ENCODE data around the gene TET3.

TET3 gene

GRCh38 chr2:74007121-74007520, 22.4 kb downstream of the TET3 start:
- no peak for DNase-seq

GRCh38 chr2:74007711-74008110, 23.0 kb downstream of the TET3 start:
- DNase-seq, result no peak

GRCh38 chr2:74008761-74009395, 24.2 kb downstream of the TET3 start:
- DNase-seq, result no peak

- DNase-seq, result no peak
Observed at GRCh38 chr2:74009577-74009976, 24.9 kb downstream of the TET3 start.

- peak; percentile 73 for DNase-seq
Observed at GRCh38 chr2:74010087-74010541, 25.4 kb downstream of the TET3 start.

- DNase-seq, result no peak
Observed at GRCh38 chr2:74011246-74011645, 26.5 kb downstream of the TET3 start.

GRCh38 chr2:74014813-74015212, 30.1 kb downstream of the TET3 start:
- no peak for DNase-seq

- no peak for DNase-seq
Observed at GRCh38 chr2:74017223-74017622, 32.5 kb downstream of the TET3 start.

GRCh38 chr2:74019516-74019915, 34.8 kb downstream of the TET3 start:
- no peak for DNase-seq

- DNase-seq, result no peak
Observed at GRCh38 chr2:74020702-74021406, 36.1 kb downstream of the TET3 start.

GRCh38 chr2:74021407-74021755, 36.7 kb downstream of the TET3 start:
- DNase-seq, result no peak

- no peak for DNase-seq
Observed at GRCh38 chr2:74024216-74024615, 39.5 kb downstream of the TET3 start.

GRCh38 chr2:74025971-74026612, 41.4 kb downstream of the TET3 start:
- DNase-seq, result no peak

GRCh38 chr2:74026687-74027241, 42.1 kb downstream of the TET3 start:
- no peak for DNase-seq

GRCh38 chr2:74027496-74027895, 42.8 kb downstream of the TET3 start:
- no peak for DNase-seq

GRCh38 chr2:74028290-74028689, 43.6 kb downstream of the TET3 start:
- DNase-seq, result no peak

GRCh38 chr2:74028741-74029140, 44.0 kb downstream of the TET3 start:
- no peak for DNase-seq

GRCh38 chr2:74029714-74030397, 45.1 kb downstream of the TET3 start:
- DNase-seq, result no peak

GRCh38 chr2:74031221-74031620, 46.5 kb downstream of the TET3 start:
- DNase-seq, result no peak

GRCh38 chr2:74031959-74032287, 47.2 kb downstream of the TET3 start:
- DNase-seq, result no peak

- DNase-seq, result no peak
Observed at GRCh38 chr2:74033375-74033774, 48.7 kb downstream of the TET3 start.
